Measurements from ENCODE around the gene PDE1A.

DNA sequence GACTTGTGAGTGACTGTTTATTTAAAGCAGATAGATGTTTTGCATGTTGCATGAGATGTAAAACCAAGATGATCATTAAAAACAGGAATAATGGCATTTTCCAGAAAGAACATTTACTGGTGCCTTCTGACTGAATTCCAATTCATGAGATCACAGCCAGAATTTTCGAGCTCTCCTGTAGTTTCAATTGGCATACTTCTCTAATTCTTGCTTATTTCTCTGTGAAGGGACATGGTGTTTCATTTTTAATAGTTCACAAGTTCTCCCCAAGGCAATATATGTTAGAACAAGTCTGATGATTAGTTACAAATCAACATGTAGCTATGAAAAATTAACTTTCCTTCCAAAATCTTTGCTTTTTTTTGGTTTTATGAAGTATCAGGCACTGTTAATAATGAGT is 105.7 kb downstream of the PDE1A start:
- TF ChIP-seq EZH2phosphoT487 (IDR thresholded peaks at IDR 0.05; ENCODE audit: borderline replicate concordance): no peak
- TF ChIP-seq, protein P1, sequence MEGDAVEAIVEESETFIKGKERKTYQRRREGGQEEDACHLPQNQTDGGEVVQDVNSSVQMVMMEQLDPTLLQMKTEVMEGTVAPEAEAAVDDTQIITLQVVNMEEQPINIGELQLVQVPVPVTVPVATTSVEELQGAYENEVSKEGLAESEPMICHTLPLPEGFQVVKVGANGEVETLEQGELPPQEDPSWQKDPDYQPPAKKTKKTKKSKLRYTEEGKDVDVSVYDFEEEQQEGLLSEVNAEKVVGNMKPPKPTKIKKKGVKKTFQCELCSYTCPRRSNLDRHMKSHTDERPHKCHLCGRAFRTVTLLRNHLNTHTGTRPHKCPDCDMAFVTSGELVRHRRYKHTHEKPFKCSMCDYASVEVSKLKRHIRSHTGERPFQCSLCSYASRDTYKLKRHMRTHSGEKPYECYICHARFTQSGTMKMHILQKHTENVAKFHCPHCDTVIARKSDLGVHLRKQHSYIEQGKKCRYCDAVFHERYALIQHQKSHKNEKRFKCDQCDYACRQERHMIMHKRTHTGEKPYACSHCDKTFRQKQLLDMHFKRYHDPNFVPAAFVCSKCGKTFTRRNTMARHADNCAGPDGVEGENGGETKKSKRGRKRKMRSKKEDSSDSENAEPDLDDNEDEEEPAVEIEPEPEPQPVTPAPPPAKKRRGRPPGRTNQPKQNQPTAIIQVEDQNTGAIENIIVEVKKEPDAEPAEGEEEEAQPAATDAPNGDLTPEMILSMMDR (conservative IDR thresholded peaks at IDR 0.05; ENCODE audit: low read length): no peak

Data from Loucy (cell line).